ENCODE results near the gene SATL1.
"Not testable (repeated sequence)": the region's sequence is repeated elsewhere in the genome, so short reads cannot be mapped to it uniquely, and the experiment has no call there.

Gene SATL1, protein sequence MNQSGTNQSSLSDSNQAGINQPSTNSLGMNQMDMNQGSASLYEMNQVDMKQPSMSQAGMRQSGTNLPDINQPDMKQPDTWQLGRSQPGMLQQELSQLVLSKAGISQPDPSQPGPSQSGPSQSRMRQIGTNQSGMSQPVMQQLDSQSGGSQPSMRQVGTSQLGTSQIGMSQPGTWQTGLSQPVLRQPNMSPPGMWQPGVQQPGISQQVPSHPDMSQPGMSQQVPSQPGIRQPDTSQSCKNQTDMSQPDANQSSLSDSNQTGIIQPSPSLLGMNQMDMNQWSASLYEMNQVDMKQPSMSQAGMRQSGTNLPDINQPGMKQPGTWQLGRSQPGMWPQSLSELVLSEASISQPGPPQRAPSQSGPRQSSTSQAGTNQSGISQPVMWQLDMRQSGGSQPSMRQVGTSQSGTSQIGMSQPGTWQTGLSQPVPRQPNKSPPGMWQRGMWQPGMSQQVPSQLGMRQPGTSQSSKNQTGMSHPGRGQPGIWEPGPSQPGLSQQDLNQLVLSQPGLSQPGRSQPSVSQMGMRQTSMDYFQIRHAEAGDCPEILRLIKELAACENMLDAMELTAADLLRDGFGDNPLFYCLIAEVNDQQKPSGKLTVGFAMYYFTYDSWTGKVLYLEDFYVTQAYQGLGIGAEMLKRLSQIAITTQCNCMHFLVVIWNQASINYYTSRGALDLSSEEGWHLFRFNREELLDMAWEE

GRCh38 chrX:85243761-85244449 is at the start of gene SATL1, which contains the start of gene ZNF711:
Gene SATL1, minus strand, starts transcription at chrX:85243779. Its CDS starts 134,811 bp downstream, at chrX:85108968.
Gene ZNF711, plus strand, starts transcription at chrX:85243991. Its CDS starts 3,582 bp downstream, at chrX:85247573.
- no peak for DNase-seq (ENCODE audit: low read depth, low spot score)

GRCh38 chrX:85288992-85289723 is 45.6 kb upstream of the SATL1 start:
- no peak for DNase-seq (ENCODE audit: low read depth, low spot score)

DNA sequence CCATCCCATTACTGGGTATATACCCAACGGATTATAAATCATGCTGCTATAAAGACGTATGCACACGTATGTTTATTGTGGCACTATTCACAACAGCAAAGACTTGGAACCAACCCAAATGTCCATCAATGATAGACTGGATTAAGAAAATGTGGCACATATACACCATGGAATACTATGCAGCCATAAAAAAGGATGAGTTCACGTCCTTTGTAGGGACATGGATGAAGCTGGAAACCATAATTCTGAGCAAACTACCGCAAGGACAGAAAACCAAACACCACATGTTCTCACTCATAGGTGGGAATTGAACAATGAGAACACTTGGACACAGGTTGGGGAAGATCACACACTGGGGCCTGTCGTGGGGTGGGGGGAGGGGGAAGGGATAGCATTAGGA is 41.7 kb upstream of the SATL1 start:
- DNase-seq (ENCODE audit: low read depth, low spot score) = not testable (repeated sequence)

DNA sequence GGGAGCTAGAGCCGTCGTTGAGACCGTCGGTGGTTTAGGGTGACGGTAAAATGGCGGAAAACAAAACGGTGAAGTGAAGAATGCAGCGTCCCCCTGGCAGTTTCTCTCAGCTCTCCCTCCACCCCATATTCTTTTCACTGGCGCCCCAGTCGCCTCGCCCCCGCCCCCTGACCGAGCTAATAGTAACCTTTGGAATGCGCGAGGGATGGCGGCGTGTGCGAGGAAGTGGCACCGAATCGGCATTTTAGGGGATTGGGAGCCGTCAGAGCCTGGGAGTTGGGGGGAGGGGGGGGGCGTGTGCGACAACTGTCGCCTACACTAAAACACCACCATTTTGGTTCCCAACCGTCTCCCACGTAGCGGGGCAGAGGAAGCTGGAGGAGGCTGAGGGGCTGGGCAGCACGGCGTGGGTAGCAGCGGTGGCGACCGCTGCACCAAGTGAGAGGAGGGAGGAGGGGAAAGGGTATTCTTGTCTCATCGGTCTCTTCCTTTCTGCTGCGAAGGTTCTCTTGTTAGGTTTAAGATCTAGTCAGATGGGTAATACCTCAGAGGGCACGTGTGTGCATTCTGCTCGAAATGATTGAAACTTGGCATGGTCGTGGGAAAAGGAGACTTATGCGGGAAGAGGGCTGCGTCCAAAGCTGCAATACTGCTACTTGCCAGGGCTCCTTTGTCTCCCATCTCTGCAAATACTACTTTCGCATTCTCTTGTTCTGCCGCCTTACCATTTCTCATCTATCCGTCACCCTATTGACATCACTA is 1.1 kb upstream of the SATL1 start:
- DNase-seq (ENCODE audit: low read depth, low spot score) = no peak

DNA sequence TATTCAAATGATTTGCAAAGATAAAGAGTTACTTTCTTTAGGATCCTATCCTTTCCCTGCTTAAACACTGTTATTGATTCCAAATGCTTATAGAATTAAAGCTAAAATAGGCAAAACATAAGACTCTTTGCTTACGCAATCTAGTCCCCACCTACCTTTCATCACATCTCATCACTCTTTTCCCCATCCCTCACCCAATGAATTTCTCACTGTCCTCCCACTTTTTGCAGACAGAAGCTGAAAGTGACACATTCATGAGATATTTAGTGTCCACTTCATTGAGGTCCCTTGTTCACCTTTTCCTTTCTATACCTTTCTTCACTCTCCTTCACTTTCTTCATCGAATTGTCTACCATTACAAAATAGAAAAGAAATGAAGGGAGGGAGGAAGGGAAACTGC is 424 bp downstream of the SATL1 start:
- no peak for DNase-seq (ENCODE audit: low read depth, low spot score)

- no peak for DNase-seq (ENCODE audit: low read depth, low spot score)
Observed at GRCh38 chrX:85223359-85223758, 20.2 kb downstream of the SATL1 start.

DNA sequence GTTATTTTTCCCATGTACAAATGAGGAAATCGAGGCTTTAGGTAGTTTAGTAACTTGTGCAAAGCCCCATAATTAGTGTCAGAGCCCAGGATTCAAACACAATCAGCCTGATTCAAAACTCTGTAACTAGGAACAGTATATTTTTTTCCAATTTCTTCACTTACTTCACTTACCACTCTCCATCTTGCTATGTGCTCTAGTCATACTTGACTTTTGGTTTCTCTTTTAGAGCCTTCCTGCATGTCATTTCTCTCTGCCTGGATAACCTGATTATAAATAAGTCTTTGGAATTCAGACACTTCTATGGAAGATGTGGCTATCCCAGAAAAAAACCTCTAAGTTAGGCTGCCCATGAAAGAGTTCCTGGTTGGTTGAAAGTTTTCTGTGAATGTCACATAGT is 22.2 kb downstream of the SATL1 start:
- no peak for DNase-seq (ENCODE audit: low read depth, low spot score)

DNA sequence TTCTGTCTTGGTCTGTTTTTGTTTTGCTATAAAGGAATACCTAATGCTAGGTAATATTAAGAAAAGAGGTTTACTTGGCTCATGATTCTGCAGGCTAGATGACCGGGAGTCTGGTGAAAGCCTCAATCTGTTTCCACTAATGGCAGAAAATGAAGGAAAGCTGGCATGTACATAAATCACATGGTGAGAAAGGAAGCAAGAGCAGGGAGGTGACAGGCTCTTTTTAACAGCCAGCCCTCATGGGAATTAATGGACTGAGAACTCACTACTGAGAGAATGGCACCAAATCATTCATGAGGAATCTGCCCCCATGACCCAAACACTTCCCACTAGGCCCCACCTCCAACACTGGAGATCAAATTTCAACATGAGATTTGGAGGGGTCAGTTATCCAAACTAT is 27.6 kb downstream of the SATL1 start:
- no peak for DNase-seq (ENCODE audit: low read depth, low spot score)

DNA sequence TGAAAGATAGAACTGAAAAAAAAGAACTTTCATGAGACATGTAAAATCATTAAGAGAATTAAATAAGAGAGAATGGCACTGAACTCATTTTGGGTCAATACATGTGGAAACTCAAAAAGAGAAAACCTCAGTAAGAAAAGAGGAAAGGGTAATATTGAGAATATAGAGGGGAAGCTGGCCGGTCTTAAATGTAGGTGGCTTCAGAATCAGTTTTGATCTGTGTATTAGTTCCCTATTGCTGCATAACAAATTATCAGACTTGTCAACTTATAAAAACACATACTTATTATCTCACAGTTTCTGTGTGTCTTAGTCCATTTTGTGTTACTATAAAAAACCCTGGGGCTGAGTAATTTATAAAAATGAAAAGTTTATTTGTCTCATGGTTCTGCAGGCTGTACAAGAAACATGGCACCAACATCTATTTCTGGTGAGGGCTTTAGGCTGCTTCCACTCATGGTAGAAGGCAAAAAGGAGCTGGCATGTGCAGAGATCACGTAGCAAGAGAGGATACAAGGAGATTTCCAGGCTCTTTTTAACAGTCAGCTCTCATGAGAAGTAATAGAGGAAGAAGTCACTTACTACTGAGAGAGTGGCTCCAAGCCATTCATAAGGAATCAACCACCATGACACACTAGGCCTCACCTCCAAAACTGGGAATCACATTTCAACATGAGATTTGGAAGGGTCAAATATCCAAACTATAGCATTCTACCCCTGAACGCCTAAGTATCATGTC is 29.6 kb downstream of the SATL1 start:
- no peak for DNase-seq (ENCODE audit: low read depth, low spot score)

- DNase-seq (ENCODE audit: low read depth, low spot score) = no peak
Observed at GRCh38 chrX:85203461-85203970, 40.1 kb downstream of the SATL1 start.

GRCh38 chrX:85196319-85196718 is 47.3 kb downstream of the SATL1 start:
- no peak for DNase-seq (ENCODE audit: low read depth, low spot score)

DNA sequence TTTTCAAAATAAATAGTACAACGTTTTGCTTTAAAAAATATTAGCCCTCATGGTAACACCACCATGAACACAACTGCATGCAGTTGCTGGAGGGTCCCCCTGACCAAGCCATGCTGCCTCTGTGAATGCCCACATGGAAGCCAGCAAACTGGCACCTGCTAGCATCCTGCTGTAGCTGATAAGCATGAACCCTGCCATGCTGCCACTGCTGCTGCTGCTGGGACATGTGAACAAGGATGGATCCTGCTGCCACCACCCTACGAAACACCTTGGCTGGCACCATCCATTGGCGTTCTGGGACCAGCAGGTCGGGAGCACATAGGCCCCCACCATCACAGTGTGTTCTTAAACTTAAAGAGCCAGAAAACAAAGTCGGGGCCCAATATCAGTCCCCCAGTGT is 83.9 kb downstream of the SATL1 start:
- no peak for DNase-seq (ENCODE audit: low read depth, low spot score)

DNA sequence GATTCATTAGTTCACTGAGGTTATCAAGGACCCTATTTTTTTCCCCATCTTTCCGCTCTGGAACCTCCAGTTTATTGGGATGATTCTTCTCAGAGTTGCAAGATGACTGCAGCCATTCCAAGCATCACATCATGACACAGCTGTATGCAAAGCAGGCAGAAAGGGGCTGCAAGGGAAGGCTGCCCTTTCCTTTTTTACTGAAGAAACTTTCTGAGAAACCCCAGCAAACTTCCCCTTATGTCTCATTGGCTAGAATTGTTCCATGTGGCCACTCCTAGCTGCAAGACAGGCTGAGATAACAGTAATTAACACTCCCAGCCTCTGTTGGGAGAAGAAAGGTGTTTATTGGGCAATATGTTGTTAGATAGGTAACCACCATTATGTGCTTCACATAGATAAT is 102.6 kb downstream of the SATL1 start:
- no peak for DNase-seq (ENCODE audit: low read depth, low spot score)

GRCh38 chrX:85139422-85139821 is 104.2 kb downstream of the SATL1 start:
- DNase-seq (ENCODE audit: low read depth, low spot score) = no peak

- DNase-seq (ENCODE audit: low read depth, low spot score) = no peak
Observed at GRCh38 chrX:85136409-85136808, 107.2 kb downstream of the SATL1 start.

DNA sequence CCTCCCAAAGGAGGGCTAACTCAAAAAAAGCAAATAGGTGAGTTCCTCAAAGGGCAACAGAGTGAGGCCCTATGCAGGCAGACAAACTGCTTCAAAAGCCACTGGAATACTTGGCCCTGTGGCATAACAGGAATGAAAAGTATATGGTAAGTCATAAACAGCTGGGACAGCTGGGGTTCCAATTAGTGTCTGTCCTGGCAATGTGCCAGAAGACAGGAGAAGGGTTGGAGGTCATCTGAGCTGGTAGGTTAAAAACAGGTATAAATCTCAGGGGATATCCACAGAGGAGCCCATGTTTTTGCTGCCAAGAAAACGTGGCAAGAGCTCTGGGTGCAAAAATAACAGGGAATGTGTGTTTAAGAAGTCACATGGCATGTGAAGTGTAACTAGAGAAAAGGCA is 128.3 kb downstream of the SATL1 start:
- DNase-seq (ENCODE audit: low read depth, low spot score) = no peak

- DNase-seq (ENCODE audit: low read depth, low spot score) = no peak
Observed at GRCh38 chrX:85114776-85115175, 128.8 kb downstream of the SATL1 start.

DNA sequence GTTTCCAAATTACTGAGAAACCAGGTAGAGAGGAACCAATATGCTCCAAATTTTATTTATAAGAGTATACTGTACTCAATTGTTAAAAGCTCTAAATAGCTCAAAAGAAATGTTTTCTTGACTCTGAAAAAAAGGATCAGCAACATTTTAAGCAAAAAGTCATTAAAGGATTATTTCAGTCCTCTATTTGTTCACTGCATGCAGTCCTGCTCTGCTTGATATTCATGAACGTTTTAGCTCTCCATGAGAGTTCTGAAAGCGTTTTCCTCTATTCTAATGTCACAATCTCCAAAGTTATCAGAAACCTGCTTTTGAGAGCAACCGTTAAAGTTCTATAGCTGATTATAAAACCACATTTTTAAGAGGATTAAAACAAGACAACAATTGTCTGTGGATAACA is 129.4 kb downstream of the SATL1 start:
- no peak for DNase-seq (ENCODE audit: low read depth, low spot score)

DNA sequence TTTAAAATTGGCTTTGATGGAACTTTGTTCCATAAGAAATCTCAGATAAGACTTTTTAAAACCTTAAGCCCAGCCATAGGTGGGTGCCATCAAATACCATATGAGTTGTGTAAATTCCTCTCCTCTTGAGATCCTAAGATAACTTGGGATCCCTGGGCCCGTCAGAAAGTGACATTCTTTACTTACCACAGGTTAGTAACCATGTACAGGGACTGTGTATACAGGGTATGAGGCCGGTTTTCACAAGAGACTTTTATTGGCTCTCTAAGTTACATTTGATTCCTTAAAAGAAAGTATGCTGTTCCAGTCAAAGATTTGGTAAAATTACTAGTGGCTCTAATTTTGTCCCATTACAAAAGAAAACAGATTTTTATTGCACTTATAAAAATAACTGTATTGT is 129.8 kb downstream of the SATL1 start:
- no peak for DNase-seq (ENCODE audit: low read depth, low spot score)

DNA sequence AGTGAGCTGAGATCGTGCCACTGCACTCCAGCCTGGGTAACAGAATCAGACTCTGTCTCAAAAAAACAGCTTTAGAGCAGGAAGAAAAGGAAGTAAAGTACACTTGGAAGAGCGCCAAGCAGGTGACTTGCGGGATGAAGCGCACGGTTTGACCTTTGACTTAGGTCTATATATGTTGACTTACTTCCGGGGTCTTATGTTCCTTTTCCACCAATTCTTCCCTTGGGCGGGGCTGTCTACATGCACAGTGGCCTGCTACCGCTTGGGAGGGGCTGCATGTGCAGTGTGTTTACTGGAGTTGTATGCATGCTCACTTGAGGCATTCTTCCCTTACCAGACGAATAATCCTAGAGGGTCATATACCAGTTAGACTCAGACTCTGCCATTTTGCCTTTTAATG is 131.3 kb downstream of the SATL1 start:
- no peak for DNase-seq (ENCODE audit: low read depth, low spot score)

Data from smooth muscle cell of the brain vasculature (primary cell).